Breast epithelium (tissue), 3 donors: ENCODE measurements around the gene RASD2.

ENCODE experiments used
- POLR2A ChIP-seq: fragments of 450-650 bp; IDR thresholded peaks from one replicate; pipeline ENCODE4 v1.6.1; 2016; ENCODE audit warnings: antibody characterized with exemption, mild to moderate bottlenecking, moderate library complexity
- POLR2AphosphoS5 ChIP-seq, 3 donors: sonication (generic); formaldehyde crosslinking; IDR thresholded peaks; one replicate each; pipeline ENCODE4 v1.6.1; 2017; ENCODE audit warnings: antibody characterized with exemption in 3 of 3
- TF ChIP-seq, protein P1 (sequence below), 3 donors: fragments of 450-650 bp; IDR thresholded peaks; one replicate each; pipeline ENCODE4 v1.5.1; 2016 to 2017; ENCODE audit warnings: antibody characterized with exemption in 3 of 3, mild to moderate bottlenecking in 3 of 3, moderate library complexity in 3 of 3

DNA sequence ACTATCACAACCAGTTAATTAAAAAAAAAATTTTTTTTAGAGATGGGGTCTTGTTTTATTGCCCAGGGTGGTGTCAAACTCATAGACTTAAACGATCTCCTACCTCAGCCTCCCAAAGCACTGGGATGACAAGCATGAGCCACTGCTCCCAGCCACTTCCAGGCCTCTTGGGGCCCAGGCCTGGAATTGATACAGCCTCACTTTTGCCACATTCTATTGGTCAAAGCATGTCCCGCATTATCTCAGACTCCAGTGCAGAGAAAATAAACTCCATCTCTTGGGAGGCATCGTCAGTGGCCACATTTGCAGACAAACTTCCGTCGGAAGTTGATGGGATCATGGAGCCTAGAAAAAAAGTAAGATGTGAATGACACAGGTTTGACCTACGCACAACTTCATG lies 9.4 kb upstream of the RASD2 start:
- no peak for TF ChIP-seq POLR2AphosphoS5 (IDR thresholded peaks at IDR 0.05)
- TF ChIP-seq, protein P1, sequence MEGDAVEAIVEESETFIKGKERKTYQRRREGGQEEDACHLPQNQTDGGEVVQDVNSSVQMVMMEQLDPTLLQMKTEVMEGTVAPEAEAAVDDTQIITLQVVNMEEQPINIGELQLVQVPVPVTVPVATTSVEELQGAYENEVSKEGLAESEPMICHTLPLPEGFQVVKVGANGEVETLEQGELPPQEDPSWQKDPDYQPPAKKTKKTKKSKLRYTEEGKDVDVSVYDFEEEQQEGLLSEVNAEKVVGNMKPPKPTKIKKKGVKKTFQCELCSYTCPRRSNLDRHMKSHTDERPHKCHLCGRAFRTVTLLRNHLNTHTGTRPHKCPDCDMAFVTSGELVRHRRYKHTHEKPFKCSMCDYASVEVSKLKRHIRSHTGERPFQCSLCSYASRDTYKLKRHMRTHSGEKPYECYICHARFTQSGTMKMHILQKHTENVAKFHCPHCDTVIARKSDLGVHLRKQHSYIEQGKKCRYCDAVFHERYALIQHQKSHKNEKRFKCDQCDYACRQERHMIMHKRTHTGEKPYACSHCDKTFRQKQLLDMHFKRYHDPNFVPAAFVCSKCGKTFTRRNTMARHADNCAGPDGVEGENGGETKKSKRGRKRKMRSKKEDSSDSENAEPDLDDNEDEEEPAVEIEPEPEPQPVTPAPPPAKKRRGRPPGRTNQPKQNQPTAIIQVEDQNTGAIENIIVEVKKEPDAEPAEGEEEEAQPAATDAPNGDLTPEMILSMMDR (IDR thresholded peaks at IDR 0.05): no peak
- no peak for TF ChIP-seq POLR2A
